Large intestine (tissue), 3 donors: ENCODE measurements around the gene SDCBP2. TPM values are rescaled to one million over a fixed set of nuclear protein-coding genes. Genes with fewer than 3 reads are reported as not detected.

Source experiments
- DNase-seq, 2 donors: peaks; one replicate each; pipeline versions ENCODE4 v3.0.0 to v3.0.0-alpha.2; 2013
- H3K27ac ChIP-seq: one replicate; pipeline ENCODE4 v1.5.1; 2013; ENCODE audit warnings: low read length
- H3K27me3 ChIP-seq: 2 replicates; pipeline ENCODE4 v1.6.1; 2013; ENCODE audit warnings: low read length; ENCODE audit not compliant: control insufficient read depth, insufficient read depth
- H3K36me3 ChIP-seq: 2 replicates; pipeline ENCODE4 v1.6.1; 2013; ENCODE audit warnings: low read length; ENCODE audit not compliant: control insufficient read depth, insufficient read depth
- H3K4me1 ChIP-seq: one replicate; pipeline ENCODE4 v1.6.1; 2013; ENCODE audit warnings: low read length; ENCODE audit not compliant: control insufficient read depth, insufficient read depth
- H3K4me3 ChIP-seq: one replicate; pipeline ENCODE4 v1.5.1; 2013; ENCODE audit warnings: low read length
- H3K9me3 ChIP-seq: one replicate; pipeline ENCODE4 v1.6.1; 2013; ENCODE audit warnings: mild to moderate bottlenecking, low read depth, low read length, moderate library complexity; ENCODE audit not compliant: control insufficient read depth
- WGBS: methylation state at CpG from one replicate; pipeline ENCODE4 v1.1.5; 2013; ENCODE audit warnings: low lambda C conversion rate; ENCODE audit not compliant: insufficient coverage; 5-methylcytosine and 5-hydroxymethylcytosine counted together
- polyA plus RNA-seq: library from polyadenylated mRNA; unstranded; fragments of 120-200 nt; gene quantifications from one replicate; pipeline ENCODE4 v1.2.1, GENCODE V29; 2013

SDCBP2 gene
- polyA plus RNA-seq, 1 donor, result 62.8 TPM

- H3K9me3 ChIP-seq, result no peaks in the 10 kb centered on the region
- no peak overlapping the region for H3K4me3 ChIP-seq
- no peak overlapping the region for H3K27ac ChIP-seq
- H3K4me1 ChIP-seq, result no peaks in the 10 kb centered on the region
- no CpG with 5 or more reads among the region's 31 CpGs for WGBS
- no peaks in the 10 kb centered on the region for H3K27me3 ChIP-seq
- no peak for DNase-seq
- peaks cover 3% of the 10 kb centered on the region for H3K36me3 ChIP-seq
These were observed 24.0 kb downstream of the SDCBP2 start for GRCh38 chr20:1304710-1305515.

- Histone ChIP-seq H3K27me3 (no peaks in the 10 kb centered on the region), H3K4me3 (no peak overlapping the region), H3K36me3 (no peaks in the 10 kb centered on the region), H3K9me3 (no peaks in the 10 kb centered on the region), H3K4me1 (no peaks in the 10 kb centered on the region), H3K27ac (no peak overlapping the region)
- 100% methylated on average over 4 of the region's 12 CpGs for WGBS
- no peak for DNase-seq
These were observed 26.0 kb downstream of the SDCBP2 start for GRCh38 chr20:1302685-1303541.

GRCh38 chr20:1301031-1301529 is 27.9 kb downstream of the SDCBP2 start:
- Histone ChIP-seq H3K4me3 (no peak overlapping the region), H3K27ac (no peak overlapping the region), H3K36me3 (no peaks in the 10 kb centered on the region), H3K4me1 (no peaks in the 10 kb centered on the region), H3K27me3 (no peaks in the 10 kb centered on the region), H3K9me3 (no peaks in the 10 kb centered on the region)
- no peak for DNase-seq
- whole genome bisulfite sequencing, result 20% methylated on average over 1 of the region's 9 CpGs

GRCh38 chr20:1300083-1300840 is 28.7 kb downstream of the SDCBP2 start:
- H3K4me1 ChIP-seq, result no peaks in the 10 kb centered on the region
- no peaks in the 10 kb centered on the region for H3K27me3 ChIP-seq
- WGBS, result no CpG with 5 or more reads among the region's 18 CpGs
- no peak overlapping the region for H3K4me3 ChIP-seq
- no peak for DNase-seq
- no peaks in the 10 kb centered on the region for H3K9me3 ChIP-seq
- no peaks in the 10 kb centered on the region for H3K36me3 ChIP-seq
- no peak overlapping the region for H3K27ac ChIP-seq

GRCh38 chr20:1299522-1299921 is 29.4 kb downstream of the SDCBP2 start:
- no peaks in the 10 kb centered on the region for H3K9me3 ChIP-seq
- no peak overlapping the region for H3K4me3 ChIP-seq
- no peaks in the 10 kb centered on the region for H3K4me1 ChIP-seq
- no peak overlapping the region for H3K27ac ChIP-seq
- DNase-seq, result no peak
- WGBS, result no CpG with 5 or more reads among the region's 9 CpGs
- no peaks in the 10 kb centered on the region for H3K27me3 ChIP-seq
- H3K36me3 ChIP-seq, result no peaks in the 10 kb centered on the region

GRCh38 chr20:1298888-1299511 is 29.9 kb downstream of the SDCBP2 start:
- DNase-seq, result no peak
- H3K4me1 ChIP-seq, result no peaks in the 10 kb centered on the region
- no peaks in the 10 kb centered on the region for H3K27me3 ChIP-seq
- H3K36me3 ChIP-seq, result no peaks in the 10 kb centered on the region
- 39% methylated on average over 2 of the region's 10 CpGs for WGBS
- no peak overlapping the region for H3K27ac ChIP-seq
- H3K4me3 ChIP-seq, result no peak overlapping the region
- H3K9me3 ChIP-seq, result no peaks in the 10 kb centered on the region

- WGBS, result no CpG with 5 or more reads among the region's 5 CpGs
- H3K27ac ChIP-seq, result no peak overlapping the region
- H3K9me3 ChIP-seq, result no peaks in the 10 kb centered on the region
- no peak overlapping the region for H3K4me3 ChIP-seq
- H3K4me1 ChIP-seq, result no peaks in the 10 kb centered on the region
- no peaks in the 10 kb centered on the region for H3K27me3 ChIP-seq
- no peak for DNase-seq
- no peaks in the 10 kb centered on the region for H3K36me3 ChIP-seq
These were observed 30.8 kb downstream of the SDCBP2 start for GRCh38 chr20:1298166-1298565.

- no CpG with 5 or more reads among the region's 2 CpGs for WGBS
- no peaks in the 10 kb centered on the region for H3K36me3 ChIP-seq
- DNase-seq, result no peak
These were observed 31.5 kb downstream of the SDCBP2 start for GRCh38 chr20:1297486-1297885.

GRCh38 chr20:1296922-1297321 is 32.0 kb downstream of the SDCBP2 start:
- Histone ChIP-seq H3K27ac (no peak overlapping the region), H3K9me3 (no peaks in the 10 kb centered on the region), H3K27me3 (no peaks in the 10 kb centered on the region), H3K4me1 (no peaks in the 10 kb centered on the region), H3K4me3 (no peak overlapping the region), H3K36me3 (no peaks in the 10 kb centered on the region)
- DNase-seq, result no peak
- WGBS, result no CpG with 5 or more reads among the region's 14 CpGs

More at GRCh38 chr20:1297486-1297885, 31.5 kb downstream of the SDCBP2 start:
- Histone ChIP-seq H3K27me3 (no peaks in the 10 kb centered on the region), H3K4me3 (no peak overlapping the region), H3K4me1 (no peaks in the 10 kb centered on the region), H3K27ac (no peak overlapping the region), H3K9me3 (no peaks in the 10 kb centered on the region)
